ENCODE results near the gene CDK19. TPM values are rescaled to one million over a fixed set of nuclear protein-coding genes. Genes with fewer than 3 reads are reported as not detected.

Gene CDK19
- total and polyA plus RNA-seq, 2 of the 13 experiments (the other 11 are each of a cell fraction or from before 2014, with no cell fraction given): 13.4 to 27.0 TPM

DNA sequence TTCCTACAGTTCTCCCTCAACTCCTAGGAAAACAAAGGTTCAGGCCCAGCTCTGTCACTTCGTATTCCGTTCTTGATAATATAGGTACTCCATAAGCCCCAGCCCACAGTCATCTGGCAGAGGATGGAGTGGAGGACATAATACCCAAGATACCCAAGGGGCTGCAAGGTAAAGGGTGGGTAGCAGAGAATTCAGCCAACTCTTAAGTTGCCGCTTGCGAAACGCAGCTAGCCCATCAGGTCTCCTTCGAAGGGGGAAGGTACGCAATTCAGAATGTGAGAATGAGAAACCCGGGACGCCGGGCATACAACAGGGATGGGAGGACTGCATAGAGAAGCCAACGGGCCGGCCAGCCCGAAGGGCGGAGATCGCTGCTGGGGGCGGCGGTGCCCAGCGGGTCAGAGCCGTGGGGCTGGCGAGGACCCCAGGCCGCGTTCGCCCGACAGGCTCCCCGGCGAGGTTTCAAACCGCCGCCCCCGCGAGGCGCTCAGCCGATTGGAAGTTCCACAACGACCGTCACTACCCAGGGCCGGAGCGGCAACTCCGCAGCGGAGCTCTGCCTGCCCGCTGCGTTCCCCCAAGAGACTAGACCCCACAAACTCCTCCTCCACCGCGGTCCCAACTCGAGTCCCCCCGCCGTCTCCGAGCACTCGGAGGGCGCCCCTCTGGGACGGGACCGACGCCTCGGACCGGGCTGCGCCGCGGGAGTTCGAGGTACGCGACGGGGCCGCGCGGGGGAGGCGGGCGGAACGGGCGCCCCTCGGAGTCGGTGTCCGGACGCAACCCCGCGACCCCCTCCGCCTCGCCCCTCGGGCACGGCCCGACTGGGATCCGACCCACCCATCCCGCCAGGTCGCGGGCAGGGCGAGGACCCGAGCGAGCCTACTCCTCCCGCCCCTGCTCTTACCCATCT lies 911 bp downstream of the CDK19 start (continued):
- 0 out of 2 replicates have a peak, but pooled peaks have one; percentile 66 for TF ChIP-seq PRMT3 (CRISPR knock-in tag; IDR thresholded peaks at IDR 0.05; ENCODE audit: borderline replicate concordance, low read depth)
- 0 out of 2 replicates have a peak, but pooled peaks have one; percentile 10 for TF ChIP-seq MED1 (CRISPR knock-in tag; IDR thresholded peaks at IDR 0.05)
- 0 out of 2 replicates have a peak, but pooled peaks have one; percentile 25 for TF ChIP-seq ZNF773 (CRISPR knock-in tag; IDR thresholded peaks at IDR 0.05; ENCODE audit: borderline replicate concordance)
- 0 out of 2 replicates have a peak, but pooled peaks have one; percentile 17 for TF ChIP-seq REPIN1 (CRISPR knock-in tag; IDR thresholded peaks at IDR 0.05; ENCODE audit: borderline replicate concordance, low read depth)
- peak; percentile 48; the same call in 1 of the 2 replicates for TF ChIP-seq MAX (IDR thresholded peaks at IDR 0.05)
- peak; percentile 80; the same call in 1 of the 2 replicates for TF ChIP-seq MTF2 (CRISPR knock-in tag; IDR thresholded peaks at IDR 0.05; ENCODE audit: borderline replicate concordance)
- TF ChIP-seq, protein P1, sequence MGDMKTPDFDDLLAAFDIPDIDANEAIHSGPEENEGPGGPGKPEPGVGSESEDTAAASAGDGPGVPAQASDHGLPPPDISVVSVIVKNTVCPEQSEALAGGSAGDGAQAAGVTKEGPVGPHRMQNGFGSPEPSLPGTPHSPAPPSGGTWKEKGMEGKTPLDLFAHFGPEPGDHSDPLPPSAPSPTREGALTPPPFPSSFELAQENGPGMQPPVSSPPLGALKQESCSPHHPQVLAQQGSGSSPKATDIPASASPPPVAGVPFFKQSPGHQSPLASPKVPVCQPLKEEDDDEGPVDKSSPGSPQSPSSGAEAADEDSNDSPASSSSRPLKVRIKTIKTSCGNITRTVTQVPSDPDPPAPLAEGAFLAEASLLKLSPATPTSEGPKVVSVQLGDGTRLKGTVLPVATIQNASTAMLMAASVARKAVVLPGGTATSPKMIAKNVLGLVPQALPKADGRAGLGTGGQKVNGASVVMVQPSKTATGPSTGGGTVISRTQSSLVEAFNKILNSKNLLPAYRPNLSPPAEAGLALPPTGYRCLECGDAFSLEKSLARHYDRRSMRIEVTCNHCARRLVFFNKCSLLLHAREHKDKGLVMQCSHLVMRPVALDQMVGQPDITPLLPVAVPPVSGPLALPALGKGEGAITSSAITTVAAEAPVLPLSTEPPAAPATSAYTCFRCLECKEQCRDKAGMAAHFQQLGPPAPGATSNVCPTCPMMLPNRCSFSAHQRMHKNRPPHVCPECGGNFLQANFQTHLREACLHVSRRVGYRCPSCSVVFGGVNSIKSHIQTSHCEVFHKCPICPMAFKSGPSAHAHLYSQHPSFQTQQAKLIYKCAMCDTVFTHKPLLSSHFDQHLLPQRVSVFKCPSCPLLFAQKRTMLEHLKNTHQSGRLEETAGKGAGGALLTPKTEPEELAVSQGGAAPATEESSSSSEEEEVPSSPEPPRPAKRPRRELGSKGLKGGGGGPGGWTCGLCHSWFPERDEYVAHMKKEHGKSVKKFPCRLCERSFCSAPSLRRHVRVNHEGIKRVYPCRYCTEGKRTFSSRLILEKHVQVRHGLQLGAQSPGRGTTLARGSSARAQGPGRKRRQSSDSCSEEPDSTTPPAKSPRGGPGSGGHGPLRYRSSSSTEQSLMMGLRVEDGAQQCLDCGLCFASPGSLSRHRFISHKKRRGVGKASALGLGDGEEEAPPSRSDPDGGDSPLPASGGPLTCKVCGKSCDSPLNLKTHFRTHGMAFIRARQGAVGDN (CRISPR knock-in tag; IDR thresholded peaks at IDR 0.05): peak; percentile 30
- TF ChIP-seq HOXA9 (CRISPR knock-in tag; IDR thresholded peaks at IDR 0.05; ENCODE audit: borderline replicate concordance): peak; percentile 37; the same call in 1 of the 2 replicates
- peak; percentile 26; the same call in 1 of the 2 replicates for TF ChIP-seq SP2 (CRISPR knock-in tag; IDR thresholded peaks at IDR 0.05)
- TF ChIP-seq GABPB1 (CRISPR knock-in tag; IDR thresholded peaks at IDR 0.05): peak; percentile 49; the same call in 1 of the 2 replicates
- TF ChIP-seq, protein P2, sequence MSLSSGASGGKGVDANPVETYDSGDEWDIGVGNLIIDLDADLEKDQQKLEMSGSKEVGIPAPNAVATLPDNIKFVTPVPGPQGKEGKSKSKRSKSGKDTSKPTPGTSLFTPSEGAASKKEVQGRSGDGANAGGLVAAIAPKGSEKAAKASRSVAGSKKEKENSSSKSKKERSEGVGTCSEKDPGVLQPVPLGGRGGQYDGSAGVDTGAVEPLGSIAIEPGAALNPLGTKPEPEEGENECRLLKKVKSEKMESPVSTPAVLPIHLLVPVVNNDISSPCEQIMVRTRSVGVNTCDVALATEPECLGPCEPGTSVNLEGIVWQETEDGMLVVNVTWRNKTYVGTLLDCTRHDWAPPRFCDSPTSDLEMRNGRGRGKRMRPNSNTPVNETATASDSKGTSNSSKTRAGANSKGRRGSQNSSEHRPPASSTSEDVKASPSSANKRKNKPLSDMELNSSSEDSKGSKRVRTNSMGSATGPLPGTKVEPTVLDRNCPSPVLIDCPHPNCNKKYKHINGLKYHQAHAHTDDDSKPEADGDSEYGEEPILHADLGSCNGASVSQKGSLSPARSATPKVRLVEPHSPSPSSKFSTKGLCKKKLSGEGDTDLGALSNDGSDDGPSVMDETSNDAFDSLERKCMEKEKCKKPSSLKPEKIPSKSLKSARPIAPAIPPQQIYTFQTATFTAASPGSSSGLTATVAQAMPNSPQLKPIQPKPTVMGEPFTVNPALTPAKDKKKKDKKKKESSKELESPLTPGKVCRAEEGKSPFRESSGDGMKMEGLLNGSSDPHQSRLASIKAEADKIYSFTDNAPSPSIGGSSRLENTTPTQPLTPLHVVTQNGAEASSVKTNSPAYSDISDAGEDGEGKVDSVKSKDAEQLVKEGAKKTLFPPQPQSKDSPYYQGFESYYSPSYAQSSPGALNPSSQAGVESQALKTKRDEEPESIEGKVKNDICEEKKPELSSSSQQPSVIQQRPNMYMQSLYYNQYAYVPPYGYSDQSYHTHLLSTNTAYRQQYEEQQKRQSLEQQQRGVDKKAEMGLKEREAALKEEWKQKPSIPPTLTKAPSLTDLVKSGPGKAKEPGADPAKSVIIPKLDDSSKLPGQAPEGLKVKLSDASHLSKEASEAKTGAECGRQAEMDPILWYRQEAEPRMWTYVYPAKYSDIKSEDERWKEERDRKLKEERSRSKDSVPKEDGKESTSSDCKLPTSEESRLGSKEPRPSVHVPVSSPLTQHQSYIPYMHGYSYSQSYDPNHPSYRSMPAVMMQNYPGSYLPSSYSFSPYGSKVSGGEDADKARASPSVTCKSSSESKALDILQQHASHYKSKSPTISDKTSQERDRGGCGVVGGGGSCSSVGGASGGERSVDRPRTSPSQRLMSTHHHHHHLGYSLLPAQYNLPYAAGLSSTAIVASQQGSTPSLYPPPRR (CRISPR knock-in tag; IDR thresholded peaks at IDR 0.05; ENCODE audit: borderline replicate concordance): peak; percentile 12; the same call in 1 of the 2 replicates
- TF ChIP-seq, protein P3, sequence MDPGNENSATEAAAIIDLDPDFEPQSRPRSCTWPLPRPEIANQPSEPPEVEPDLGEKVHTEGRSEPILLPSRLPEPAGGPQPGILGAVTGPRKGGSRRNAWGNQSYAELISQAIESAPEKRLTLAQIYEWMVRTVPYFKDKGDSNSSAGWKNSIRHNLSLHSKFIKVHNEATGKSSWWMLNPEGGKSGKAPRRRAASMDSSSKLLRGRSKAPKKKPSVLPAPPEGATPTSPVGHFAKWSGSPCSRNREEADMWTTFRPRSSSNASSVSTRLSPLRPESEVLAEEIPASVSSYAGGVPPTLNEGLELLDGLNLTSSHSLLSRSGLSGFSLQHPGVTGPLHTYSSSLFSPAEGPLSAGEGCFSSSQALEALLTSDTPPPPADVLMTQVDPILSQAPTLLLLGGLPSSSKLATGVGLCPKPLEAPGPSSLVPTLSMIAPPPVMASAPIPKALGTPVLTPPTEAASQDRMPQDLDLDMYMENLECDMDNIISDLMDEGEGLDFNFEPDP (CRISPR knock-in tag; conservative IDR thresholded peaks at IDR 0.05): 0 out of 2 replicates have a peak, but pooled peaks have one; percentile 9
- TF ChIP-seq ZNF256 (CRISPR knock-in tag; conservative IDR thresholded peaks at IDR 0.05): no peak
- peak; percentile 74; the same call in 1 of the 2 replicates for TF ChIP-seq ZNF232 (CRISPR knock-in tag; IDR thresholded peaks at IDR 0.05; ENCODE audit: borderline replicate concordance)
- TF ChIP-seq HDAC6 (IDR thresholded peaks at IDR 0.05; ENCODE audit: low read depth, low read length): no peak
- TF ChIP-seq ARID2 (CRISPR knock-in tag; IDR thresholded peaks at IDR 0.05; ENCODE audit: borderline replicate concordance): peak; percentile 35; the same call in 1 of the 2 replicates

Measured in HepG2 (cell line).